ENCODE measurements around the gene TAF11L11. TPM values are rescaled to one million over a fixed set of nuclear protein-coding genes. Genes with fewer than 3 reads are reported as not detected.
"Not testable (repeated sequence)": the region's sequence is repeated elsewhere in the genome, so short reads cannot be mapped to it uniquely, and the experiment has no call there.

Gene TAF11L11
- total RNA-seq (2014; rRNA removed; shearing (Covaris generic)), result not detected in 2 replicates

GRCh38 chr5:17603880-17604279, at the start of gene TAF11L11:
Gene TAF11L11, plus strand, starts transcription at chr5:17604183.
- not testable (repeated sequence) for H3K9me3 ChIP-seq (replicated peaks); H3K27me3 ChIP-seq; H3K27ac ChIP-seq; H3K4me1 ChIP-seq; H3K36me3 ChIP-seq; H3K4me3 ChIP-seq; DNase-seq

DNA sequence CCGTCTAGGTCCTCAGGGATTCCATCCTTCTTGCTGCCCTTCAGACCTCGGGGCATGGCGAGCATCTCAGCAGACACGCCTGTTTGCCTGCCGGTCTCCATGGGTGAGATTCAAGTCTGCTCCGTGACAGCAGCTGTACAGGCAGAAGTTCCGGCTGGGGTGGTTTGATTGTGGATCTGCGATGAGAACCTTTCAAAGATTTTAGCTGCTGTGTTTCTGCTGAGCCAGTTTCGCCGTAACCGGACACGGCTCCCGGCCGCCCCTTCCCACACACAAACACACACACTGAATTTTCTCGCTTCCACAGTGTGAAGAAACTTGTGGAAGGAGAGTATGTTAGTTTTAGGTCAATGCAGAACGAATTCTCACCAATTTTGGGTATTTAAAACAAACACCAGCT, 18.3 kb upstream of the TAF11L11 start, which contains the start of gene TAF11L7:
Gene TAF11L7 (minus strand): TSS at position 101 of the 400 bp plus-strand sequence.
- not testable (repeated sequence) for DNase-seq; H3K27me3 ChIP-seq; H3K36me3 ChIP-seq; H3K4me1 ChIP-seq; H3K27ac ChIP-seq; H3K9me3 ChIP-seq (replicated peaks); H3K4me3 ChIP-seq

- H3K27ac ChIP-seq; H3K4me1 ChIP-seq; H3K4me3 ChIP-seq; DNase-seq; H3K36me3 ChIP-seq; H3K9me3 ChIP-seq (replicated peaks); H3K27me3 ChIP-seq: not testable (repeated sequence)
Measured at GRCh38 chr5:17590860-17591259, 13.1 kb upstream of the TAF11L11 start, which contains the start of gene TAF11L8. Gene TAF11L8, minus strand, starts transcription at chr5:17590960.

DNA sequence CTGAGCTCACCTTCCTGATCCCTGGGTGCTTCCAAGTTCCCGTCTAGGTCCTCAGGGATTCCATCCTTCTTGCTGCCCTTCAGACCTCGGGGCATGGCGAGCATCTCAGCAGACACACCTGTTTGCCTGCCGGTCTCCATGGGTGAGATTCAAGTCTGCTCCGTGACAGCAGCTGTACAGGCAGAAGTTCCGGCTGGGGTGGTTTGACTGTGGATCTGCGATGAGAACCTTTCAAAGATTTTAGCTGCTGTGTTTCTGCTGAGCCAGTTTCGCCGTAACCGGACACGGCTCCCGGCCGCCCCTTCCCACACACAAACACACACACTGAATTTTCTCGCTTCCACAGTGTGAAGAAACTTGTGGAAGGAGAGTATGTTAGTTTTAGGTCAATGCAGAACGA, 9.7 kb upstream of the TAF11L11 start, which contains the start of gene TAF11L9:
Gene TAF11L9 (minus strand): TSS at position 140 of the 400 bp plus-strand sequence.
- not testable (repeated sequence) for H3K4me3 ChIP-seq; H3K36me3 ChIP-seq; DNase-seq; H3K4me1 ChIP-seq; H3K27me3 ChIP-seq; H3K9me3 ChIP-seq (replicated peaks); H3K27ac ChIP-seq

DNA sequence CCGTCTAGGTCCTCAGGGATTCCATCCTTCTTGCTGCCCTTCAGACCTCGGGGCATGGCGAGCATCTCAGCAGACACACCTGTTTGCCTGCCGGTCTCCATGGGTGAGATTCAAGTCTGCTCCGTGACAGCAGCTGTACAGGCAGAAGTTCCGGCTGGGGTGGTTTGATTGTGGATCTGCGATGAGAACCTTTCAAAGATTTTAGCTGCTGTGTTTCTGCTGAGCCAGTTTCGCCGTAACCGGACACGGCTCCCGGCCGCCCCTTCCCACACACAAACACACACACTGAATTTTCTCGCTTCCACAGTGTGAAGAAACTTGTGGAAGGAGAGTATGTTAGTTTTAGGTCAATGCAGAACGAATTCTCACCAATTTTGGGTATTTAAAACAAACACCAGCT, 6.3 kb upstream of the TAF11L11 start, which contains the start of gene TAF11L10:
Gene TAF11L10 (minus strand): TSS at position 101 of the 400 bp plus-strand sequence.
- not testable (repeated sequence) for H3K27ac ChIP-seq; H3K27me3 ChIP-seq; H3K4me3 ChIP-seq; H3K9me3 ChIP-seq (replicated peaks); DNase-seq; H3K4me1 ChIP-seq; H3K36me3 ChIP-seq

DNA sequence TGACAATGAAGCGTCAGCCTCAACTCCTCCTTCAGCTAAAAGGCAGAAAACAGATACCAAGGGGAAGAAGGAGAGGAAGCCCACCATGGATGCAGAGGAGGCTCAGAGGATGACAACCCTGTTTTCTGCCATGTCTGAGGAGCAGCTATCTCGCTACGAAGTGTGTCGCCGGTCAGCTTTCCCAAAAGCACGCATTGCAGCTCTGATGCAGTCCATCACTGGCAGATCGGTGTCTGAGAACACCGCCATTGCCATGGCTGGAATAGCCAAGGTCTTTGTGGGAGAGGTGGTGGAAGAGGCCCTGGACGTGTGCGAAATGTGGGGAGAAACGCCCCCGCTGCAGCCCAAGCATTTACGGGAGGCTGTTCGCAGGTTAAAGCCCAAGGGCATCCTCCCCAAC, 968 bp downstream of the TAF11L11 start:
- no peak overlapping the region for H3K4me3 ChIP-seq
- no peaks in the 10 kb centered on the region for H3K36me3 ChIP-seq
- no peaks in the 10 kb centered on the region for H3K9me3 ChIP-seq (replicated peaks)
- H3K4me1 ChIP-seq, result no peaks in the 10 kb centered on the region
- DNase-seq, result no peak
- H3K27me3 ChIP-seq, result no peaks in the 10 kb centered on the region
- no peak overlapping the region for H3K27ac ChIP-seq

DNA sequence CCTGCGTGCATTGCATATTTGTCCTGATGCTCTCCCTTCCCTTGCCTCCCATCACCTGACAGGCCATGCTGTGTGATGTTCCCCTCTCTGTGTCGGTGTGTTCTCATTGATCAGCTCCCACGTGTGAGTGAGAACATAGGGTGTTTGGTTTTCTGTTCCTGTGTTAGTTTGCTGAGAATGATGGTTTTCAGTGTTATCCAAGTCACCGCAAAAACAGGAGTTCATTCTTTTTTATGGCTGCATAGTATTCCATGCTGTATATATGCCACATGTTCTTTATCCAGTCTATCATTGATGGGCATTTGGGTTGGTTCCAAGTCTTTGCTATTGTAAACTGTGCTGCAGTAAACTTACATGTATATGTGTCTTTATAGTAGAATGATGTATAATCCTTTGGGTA, 3.5 kb downstream of the TAF11L11 start:
- not testable (repeated sequence) for DNase-seq; H3K36me3 ChIP-seq; H3K27me3 ChIP-seq; H3K4me1 ChIP-seq; H3K9me3 ChIP-seq (replicated peaks); H3K27ac ChIP-seq; H3K4me3 ChIP-seq

DNA sequence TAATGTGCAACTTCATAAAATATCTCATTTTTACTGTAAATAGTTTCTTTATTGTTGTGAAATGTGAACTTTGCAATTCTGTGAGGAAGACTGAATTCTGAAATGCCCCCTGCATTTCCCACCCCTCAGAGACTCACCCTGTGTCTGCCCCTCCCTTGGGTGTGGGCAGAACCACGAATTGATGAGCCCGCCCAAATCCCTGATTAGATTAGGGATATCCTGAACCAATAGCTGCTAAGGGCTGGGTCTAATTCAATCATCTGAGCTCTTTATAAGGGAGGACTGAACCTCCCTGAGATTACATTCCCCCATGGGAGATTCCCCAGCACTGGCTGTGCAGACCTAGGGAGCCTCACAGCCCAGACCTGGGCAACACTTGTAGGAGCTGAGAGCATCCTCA, 6.1 kb downstream of the TAF11L11 start, which contains the start of gene TAF11L12:
Gene TAF11L12 (plus strand): TSS at position 301 of the 400 bp plus-strand sequence.
- not testable (repeated sequence) for H3K4me3 ChIP-seq; H3K4me1 ChIP-seq; H3K36me3 ChIP-seq; H3K27ac ChIP-seq; H3K27me3 ChIP-seq; DNase-seq; H3K9me3 ChIP-seq (replicated peaks)

- no peaks in the 10 kb centered on the region for H3K4me1 ChIP-seq
- DNase-seq, result no peak
- H3K27me3 ChIP-seq, result no peaks in the 10 kb centered on the region
- H3K9me3 ChIP-seq (replicated peaks), result no peaks in the 10 kb centered on the region
- no peak overlapping the region for H3K27ac ChIP-seq
- no peak overlapping the region for H3K4me3 ChIP-seq
- no peaks in the 10 kb centered on the region for H3K36me3 ChIP-seq
Measured at GRCh38 chr5:17614872-17615605, 11.1 kb downstream of the TAF11L11 start.

DNA sequence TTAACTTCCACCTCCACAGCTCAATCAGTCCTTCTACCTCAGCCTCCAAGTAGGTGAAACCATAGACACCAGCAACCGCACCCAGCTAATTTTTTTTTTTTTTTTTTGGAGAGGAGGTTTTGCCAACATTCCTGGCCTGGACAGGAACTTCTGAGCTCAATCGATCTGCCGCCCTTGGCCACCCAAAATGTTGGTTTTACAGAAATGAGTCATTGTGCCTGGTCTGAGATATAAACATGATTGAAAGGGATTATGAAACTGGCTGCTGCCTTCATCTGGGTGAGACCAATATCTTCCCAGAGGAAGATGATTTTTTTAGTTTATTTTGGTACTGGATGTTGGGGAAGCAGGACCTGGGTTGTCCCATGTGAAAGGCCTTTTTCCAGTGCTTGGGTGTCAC, 15.4 kb downstream of the TAF11L11 start:
- Histone ChIP-seq H3K4me3 (no peak overlapping the region), H3K36me3 (no peaks in the 10 kb centered on the region), H3K9me3 (replicated peaks) (no peaks in the 10 kb centered on the region), H3K4me1 (no peaks in the 10 kb centered on the region), H3K27ac (no peak overlapping the region), H3K27me3 (no peaks in the 10 kb centered on the region)
- DNase-seq, result no peak

DNA sequence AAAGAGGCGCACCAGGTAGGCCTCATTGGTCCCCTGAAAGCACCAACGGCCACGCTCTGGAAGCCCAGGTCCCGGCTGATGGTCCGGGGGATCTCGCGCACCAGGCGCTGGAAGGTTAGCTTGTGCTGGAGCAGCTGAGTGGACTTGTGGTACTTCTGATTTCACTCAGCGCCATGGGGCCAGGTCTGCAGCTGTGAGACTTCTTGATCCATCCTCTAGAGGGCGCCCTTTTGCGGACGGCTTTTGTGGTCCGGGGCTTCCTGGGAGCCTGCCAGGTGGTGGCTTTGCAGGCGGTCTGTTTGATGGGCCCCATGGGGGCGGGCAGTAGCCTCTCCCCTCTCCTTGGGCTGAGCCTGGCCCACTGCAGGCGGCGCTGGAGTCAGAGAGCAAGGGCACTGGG, 16.6 kb downstream of the TAF11L11 start:
- no peaks in the 10 kb centered on the region for H3K9me3 ChIP-seq (replicated peaks)
- no peak overlapping the region for H3K4me3 ChIP-seq
- H3K27ac ChIP-seq, result no peak overlapping the region
- H3K4me1 ChIP-seq, result no peaks in the 10 kb centered on the region
- H3K27me3 ChIP-seq, result no peaks in the 10 kb centered on the region
- DNase-seq, result peak in 1 of 2 experiments; percentile 3
- no peaks in the 10 kb centered on the region for H3K36me3 ChIP-seq

GRCh38 chr5:17625686-17626085, 21.7 kb downstream of the TAF11L11 start:
- Histone ChIP-seq H3K27ac (no peak overlapping the region), H3K27me3 (no peaks in the 10 kb centered on the region), H3K9me3 (replicated peaks) (no peaks in the 10 kb centered on the region), H3K36me3 (no peaks in the 10 kb centered on the region), H3K4me3 (no peak overlapping the region), H3K4me1 (no peaks in the 10 kb centered on the region)
- DNase-seq, result no peak

DNA sequence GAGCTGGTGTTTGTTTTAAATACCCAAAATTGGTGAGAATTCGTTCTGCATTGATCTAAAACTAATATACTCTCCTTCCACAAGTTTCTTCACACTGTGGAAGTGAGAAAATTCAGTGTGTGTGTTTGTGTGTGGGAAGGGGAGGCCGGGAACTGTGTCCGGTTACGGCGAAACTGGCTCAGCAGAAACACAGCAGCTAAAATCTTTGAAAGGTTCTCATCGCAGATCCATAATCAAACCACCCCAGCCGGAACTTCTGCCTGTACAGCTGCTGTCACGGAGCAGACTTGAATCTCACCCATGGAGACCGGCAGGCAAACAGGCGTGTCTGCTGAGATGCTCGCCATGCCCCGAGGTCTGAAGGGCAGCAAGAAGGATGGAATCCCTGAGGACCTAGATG, 27.8 kb downstream of the TAF11L11 start, which contains the start of gene TAF11L13:
Gene TAF11L13 (plus strand): TSS at position 301 of the 400 bp plus-strand sequence.
- not testable (repeated sequence) for H3K9me3 ChIP-seq (replicated peaks); H3K36me3 ChIP-seq; H3K27ac ChIP-seq; H3K4me3 ChIP-seq; H3K27me3 ChIP-seq; DNase-seq; H3K4me1 ChIP-seq

DNA sequence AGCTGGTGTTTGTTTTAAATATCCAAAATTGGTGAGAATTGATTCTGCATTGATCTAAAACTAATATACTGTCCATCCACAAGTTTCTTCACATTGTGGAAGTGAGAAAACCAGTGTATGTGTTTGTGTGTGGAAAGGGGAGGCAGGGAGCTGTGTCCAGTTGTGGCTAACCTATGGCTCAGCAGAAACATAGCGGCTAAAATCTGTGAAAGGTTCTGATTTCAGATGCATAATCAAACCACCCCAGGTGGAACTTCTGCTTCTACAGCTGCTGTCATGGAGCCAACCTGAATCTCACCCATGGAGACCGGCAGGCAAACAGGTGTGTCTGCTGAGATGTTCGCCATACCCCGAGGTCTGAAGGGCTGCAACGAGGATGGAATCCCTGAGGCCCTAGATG, 30.2 kb downstream of the TAF11L11 start, which contains the start of gene TAF11L14:
Gene TAF11L14 (plus strand): TSS at position 301 of the 400 bp plus-strand sequence.
- no peaks in the 10 kb centered on the region for H3K4me1 ChIP-seq
- no peak within 1 kb of the TSS for H3K27ac ChIP-seq
- no peaks in the 10 kb centered on the region for H3K27me3 ChIP-seq
- no peaks in the 10 kb centered on the region for H3K36me3 ChIP-seq
- no peaks in the 10 kb centered on the region for H3K9me3 ChIP-seq (replicated peaks)
- H3K4me3 ChIP-seq, result no peak within 1 kb of the TSS
- no peak for DNase-seq

GRCh38 chr5:17649232-17649631, 45.2 kb downstream of the TAF11L11 start:
- DNase-seq; H3K4me3 ChIP-seq; H3K36me3 ChIP-seq; H3K27ac ChIP-seq; H3K9me3 ChIP-seq (replicated peaks); H3K4me1 ChIP-seq; H3K27me3 ChIP-seq: not testable (repeated sequence)

All from SJCRH30 (cell line).